Mucosa of descending colon (tissue), 3 donors: ENCODE measurements around the gene BAIAP2L1. TPM values are rescaled to one million over a fixed set of nuclear protein-coding genes. Genes with fewer than 3 reads are reported as not detected.

Source experiments
- ATAC-seq: fragments of 200-7000 bp; cut with Tn5 transposase; one replicate; pipeline ENCODE4 v1.9.1; 2020; ENCODE audit warnings: mild to moderate bottlenecking, moderate library complexity
- DNase-seq, 3 donors: peaks; one replicate each; pipeline ENCODE4 v3.0.0-alpha.2; 2020
- H3K36me3 ChIP-seq: fragments of 200-600 bp; one replicate; pipeline ENCODE4 v1.8.0; 2021; ENCODE audit warnings: low read depth, mild to moderate bottlenecking
- H3K4me1 ChIP-seq: fragments of 200-600 bp; one replicate; pipeline ENCODE4 v1.8.0; 2021; ENCODE audit warnings: low read depth, mild to moderate bottlenecking
- H3K4me3 ChIP-seq: fragments of 200-600 bp; one replicate; pipeline ENCODE4 v1.8.0; 2021; ENCODE audit warnings: mild to moderate bottlenecking
- H3K9me3 ChIP-seq: fragments of 200-600 bp; one replicate; pipeline ENCODE4 v1.8.0; 2021; ENCODE audit warnings: mild to moderate bottlenecking
- CTCF ChIP-seq: fragments of 200-600 bp; IDR thresholded peaks from one replicate; pipeline ENCODE4 v1.8.0; 2022; ENCODE audit warnings: antibody characterized with exemption, mild to moderate bottlenecking
- intact Hi-C, 2 donors: fragments of 100-400 bp; cut with DNase I in 1 of 2; cut with micrococcal nuclease in 1 of 2; formaldehyde crosslinking; loops; one replicate each; pipeline versions ENCODE4 v1.11.0 to v1.11.1; 2022; cut with DNase I, micrococcal nuclease
- total RNA-seq, 3 donors: library from RNA; stranded (reverse); fragmentation: NEBNext Ultra II Directional in 2 of 3; extraction: Animal tissue kit (Norgen Biotek cat#: 25700) in 2 of 3; gene quantifications; one replicate each; pipeline versions ENCODE4 v1.2.1 to v1.2.4, GENCODE V29; 2021 to 2023
- donor health status: DM: no; HTN: no; CAD: no; lungs with moderate emphysema.
- donor health status: DM: no; HTN: no; CAD: no.
- donor health status: DM: no; HTN: yes; CAD: no.

The BAIAP2L1 gene
- total RNA-seq, 3 donors from 2014 or later = 39.9 to 78.0 (median 65.4) TPM

DNA sequence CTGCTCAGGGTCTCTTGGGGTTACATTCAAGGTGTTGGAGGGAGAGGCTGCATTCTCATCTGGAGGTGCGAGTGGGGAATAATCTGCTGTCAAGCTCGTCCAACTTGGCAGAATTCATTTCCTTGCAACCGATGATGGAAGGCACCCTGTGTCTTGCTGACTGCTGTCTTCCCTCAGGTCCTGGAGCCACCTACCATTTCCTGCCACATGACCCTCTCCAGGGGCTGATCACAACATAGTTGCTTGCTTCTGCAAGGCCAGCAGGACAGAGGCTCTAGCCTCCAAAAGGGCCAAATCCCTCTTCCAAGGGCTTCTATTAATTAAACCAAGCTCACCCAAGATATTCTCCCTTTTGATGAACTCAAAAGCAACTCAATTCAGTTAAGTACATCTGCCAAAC lies 133.6 kb downstream of the BAIAP2L1 start:
- Histone ChIP-seq H3K9me3 (no peaks in the 10 kb centered on the region), H3K4me1 (no peaks in the 10 kb centered on the region), H3K4me3 (no peak overlapping the region), H3K36me3 (no peaks in the 10 kb centered on the region)
- TF ChIP-seq CTCF = no peak
- DNase-seq = no peak
- no peak for ATAC-seq
- intact Hi-C loops = no loop called here

- Histone ChIP-seq H3K36me3 (no peaks in the 10 kb centered on the region), H3K4me3 (no peak overlapping the region), H3K9me3 (no peaks in the 10 kb centered on the region), H3K4me1 (no peaks in the 10 kb centered on the region)
- ATAC-seq (peak; percentile 55), DNase-seq (no peak)
- TF ChIP-seq CTCF = peak; percentile 13
- intact Hi-C loops = no loop called here
Observed at GRCh38 chr7:98266840-98267239, 134.1 kb downstream of the BAIAP2L1 start.

GRCh38 chr7:98265841-98266271 lies 135.0 kb downstream of the BAIAP2L1 start:
- Histone ChIP-seq H3K4me3 (no peak overlapping the region), H3K4me1 (no peaks in the 10 kb centered on the region), H3K9me3 (no peaks in the 10 kb centered on the region), H3K36me3 (no peaks in the 10 kb centered on the region)
- DNase-seq (no peak), ATAC-seq (no peak)
- TF ChIP-seq CTCF = no peak
- intact Hi-C loops = no loop called here

DNA sequence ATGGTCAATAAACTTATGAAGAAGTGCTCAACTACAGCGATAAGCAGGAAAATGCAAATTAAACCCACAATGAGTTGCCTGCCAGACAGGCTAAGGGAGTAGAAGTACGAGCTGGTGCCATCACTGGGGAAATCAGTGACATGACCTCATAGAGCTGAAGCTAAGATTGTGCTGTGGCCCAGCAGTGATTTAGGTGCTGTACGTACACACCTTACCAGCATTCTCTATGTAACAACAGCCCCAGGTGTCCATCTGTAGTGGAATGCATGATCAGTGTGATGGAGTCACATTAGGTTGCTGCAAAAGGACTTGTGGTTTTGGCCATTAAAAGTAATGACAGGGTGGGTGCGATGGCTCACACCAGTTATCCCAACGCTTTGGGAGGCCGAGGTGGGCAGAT lies 143.2 kb downstream of the BAIAP2L1 start:
- intact Hi-C loops = no loop called here
- ATAC-seq (no peak), DNase-seq (no peak)
- Histone ChIP-seq H3K9me3 (no peaks in the 10 kb centered on the region), H3K4me1 (peaks cover 8% of the 10 kb centered on the region), H3K4me3 (no peak overlapping the region), H3K36me3 (no peaks in the 10 kb centered on the region)
- TF ChIP-seq CTCF = no peak

DNA sequence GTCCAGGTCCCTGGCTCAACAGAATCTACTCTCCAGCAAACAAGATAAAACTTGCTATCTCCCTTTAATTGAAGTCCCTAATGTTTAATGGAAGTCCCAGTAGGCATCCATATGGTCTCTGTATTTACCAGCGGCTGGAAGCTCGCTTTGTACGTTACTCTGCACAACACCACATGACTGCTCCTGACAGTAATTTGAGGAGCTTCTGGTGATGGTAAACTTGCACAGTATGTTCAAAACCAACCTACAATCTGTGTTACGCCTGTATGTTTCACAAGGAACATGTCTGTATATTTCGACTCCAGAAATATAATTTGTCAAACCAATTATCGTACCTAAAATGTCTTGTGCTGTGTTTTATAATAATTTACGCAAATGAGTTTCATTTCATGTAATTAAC lies 144.5 kb downstream of the BAIAP2L1 start:
- no peak for DNase-seq
- no peaks in the 10 kb centered on the region for H3K9me3 ChIP-seq
- intact Hi-C loops = no loop called here
- H3K36me3 ChIP-seq = no peaks in the 10 kb centered on the region
- TF ChIP-seq CTCF = no peak
- H3K4me3 ChIP-seq = no peak overlapping the region
- no peak for ATAC-seq
- H3K4me1 ChIP-seq = peaks cover 11% of the 10 kb centered on the region

- DNase-seq (no peak), ATAC-seq (no peak)
- no peak overlapping the region for H3K4me3 ChIP-seq
- no peaks in the 10 kb centered on the region for H3K36me3 ChIP-seq
- intact Hi-C loops = no loop called here
- peaks cover 23% of the 10 kb centered on the region for H3K4me1 ChIP-seq
- no peak for TF ChIP-seq CTCF
- H3K9me3 ChIP-seq = no peaks in the 10 kb centered on the region
Observed at GRCh38 chr7:98254951-98255610, 145.8 kb downstream of the BAIAP2L1 start.
